ENCODE data around the gene TAS2R4.
A peak's percentile ranks its signal among the peaks of the same experiment; 100 is the strongest.
"Not testable (repeated sequence)": the region's sequence is repeated elsewhere in the genome, so short reads cannot be mapped to it uniquely, and the experiment has no call there.

The TAS2R4 gene, protein sequence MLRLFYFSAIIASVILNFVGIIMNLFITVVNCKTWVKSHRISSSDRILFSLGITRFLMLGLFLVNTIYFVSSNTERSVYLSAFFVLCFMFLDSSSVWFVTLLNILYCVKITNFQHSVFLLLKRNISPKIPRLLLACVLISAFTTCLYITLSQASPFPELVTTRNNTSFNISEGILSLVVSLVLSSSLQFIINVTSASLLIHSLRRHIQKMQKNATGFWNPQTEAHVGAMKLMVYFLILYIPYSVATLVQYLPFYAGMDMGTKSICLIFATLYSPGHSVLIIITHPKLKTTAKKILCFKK

DNA sequence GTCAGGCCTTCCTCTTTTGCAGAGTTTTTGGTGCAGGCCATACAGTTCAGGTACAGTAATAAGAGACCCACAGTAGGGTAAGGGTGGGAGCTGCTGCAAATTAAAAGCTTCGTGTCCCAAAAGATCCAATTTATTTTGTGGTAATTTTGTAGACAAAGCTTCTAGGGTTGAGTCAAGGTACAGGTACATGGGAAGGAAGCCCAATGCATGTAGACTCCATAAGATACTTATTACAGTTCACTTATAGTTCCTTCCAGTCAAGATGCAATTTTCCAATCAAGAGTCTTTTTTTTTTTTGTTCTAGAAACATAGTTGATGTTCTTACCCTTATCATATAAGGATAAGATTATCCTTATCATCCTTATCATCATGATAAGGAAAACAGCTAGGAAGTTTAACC, at the start of gene TAS2R4:
Gene TAS2R4 (plus strand): TSS at position 301 of the 400 bp plus-strand sequence. CDS start 1,815 bp downstream, outside the sequence.
- DNase-seq = no peak

DNA sequence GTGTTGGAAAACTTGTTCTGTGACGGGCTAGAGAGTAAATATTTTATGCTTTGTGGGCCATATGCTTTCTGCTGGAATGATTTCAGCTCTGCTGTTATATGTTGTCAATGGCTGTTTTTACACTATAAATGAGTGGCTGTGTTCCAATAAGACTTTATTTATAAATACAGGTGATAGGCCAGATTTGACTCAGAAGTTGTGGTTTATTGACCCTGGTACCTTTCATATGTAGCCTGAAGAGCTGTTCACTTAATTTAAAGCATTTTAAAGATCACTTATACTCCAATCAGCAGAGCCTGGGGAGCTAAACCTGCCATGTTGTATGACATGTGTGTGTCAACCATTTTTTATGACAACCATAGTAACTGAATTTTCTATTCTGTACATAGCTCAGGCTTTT, 47.5 kb upstream of the TAS2R4 start:
- DNase-seq = no peak

DNA sequence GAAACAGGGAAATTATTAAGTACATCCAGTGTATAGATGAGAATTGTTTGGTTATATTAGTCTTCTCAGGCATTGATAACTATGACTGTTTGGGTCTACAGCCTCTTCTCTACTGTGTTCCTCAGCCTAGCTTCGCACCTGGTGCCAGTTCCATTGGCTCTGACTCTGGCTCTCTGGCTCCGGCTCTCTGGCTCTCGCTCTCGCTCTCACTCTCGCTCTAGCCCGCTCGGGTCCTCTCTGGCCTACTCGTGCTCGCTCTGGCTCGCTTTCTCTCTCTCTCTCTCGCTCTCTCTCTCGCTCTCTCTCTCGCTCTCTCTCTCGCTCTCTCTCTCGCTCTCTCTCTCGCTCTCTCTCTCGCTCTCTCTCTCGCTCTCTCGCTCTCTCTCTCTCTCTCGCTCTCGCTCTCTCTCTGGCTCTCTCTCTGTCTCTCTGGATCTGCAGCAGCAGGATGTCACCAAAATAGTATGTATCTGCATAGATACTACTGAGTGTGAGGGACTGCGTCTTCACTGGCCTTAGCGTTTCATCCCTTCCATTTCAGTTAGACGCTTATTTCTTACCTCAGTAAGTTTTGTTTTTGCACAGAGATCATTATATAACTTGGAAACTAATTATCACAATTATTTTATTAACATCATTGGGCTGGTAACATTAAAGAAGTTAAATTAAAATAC, 44.9 kb upstream of the TAS2R4 start:
- no peak for DNase-seq

DNA sequence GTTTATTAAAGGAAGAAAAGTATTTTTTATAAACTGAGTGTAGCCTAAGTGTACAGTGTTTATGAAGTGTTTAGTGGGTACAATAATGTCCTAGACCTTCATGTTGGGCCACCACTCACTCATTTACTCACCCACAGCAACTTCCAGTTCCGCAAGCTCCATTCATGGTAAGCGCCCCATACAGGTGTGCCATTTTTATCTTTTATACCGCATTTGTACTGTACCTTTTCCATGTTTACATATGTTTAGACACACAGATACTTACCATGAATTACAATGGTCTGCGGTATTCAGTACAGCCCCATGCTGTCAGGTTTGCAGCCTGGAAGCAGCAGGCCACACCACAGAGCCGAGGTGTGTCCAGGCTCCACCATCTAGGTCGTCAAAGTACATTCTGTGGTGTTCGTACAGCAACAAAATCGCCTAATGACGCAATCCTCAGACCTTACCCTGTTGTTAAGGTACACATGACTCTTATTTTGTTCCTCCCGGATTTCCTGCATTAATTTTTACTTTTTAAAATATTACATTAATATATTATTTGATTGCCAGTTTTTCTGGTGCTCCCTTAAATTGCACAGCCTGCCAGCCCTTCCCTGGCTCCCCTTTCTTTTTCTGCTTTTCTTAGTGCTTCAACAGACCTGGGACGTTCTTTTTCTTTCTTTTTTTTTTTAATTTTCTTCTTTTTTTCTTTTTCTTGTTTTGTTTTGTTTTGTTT, 39.2 kb upstream of the TAS2R4 start:
- no peak for DNase-seq

DNA sequence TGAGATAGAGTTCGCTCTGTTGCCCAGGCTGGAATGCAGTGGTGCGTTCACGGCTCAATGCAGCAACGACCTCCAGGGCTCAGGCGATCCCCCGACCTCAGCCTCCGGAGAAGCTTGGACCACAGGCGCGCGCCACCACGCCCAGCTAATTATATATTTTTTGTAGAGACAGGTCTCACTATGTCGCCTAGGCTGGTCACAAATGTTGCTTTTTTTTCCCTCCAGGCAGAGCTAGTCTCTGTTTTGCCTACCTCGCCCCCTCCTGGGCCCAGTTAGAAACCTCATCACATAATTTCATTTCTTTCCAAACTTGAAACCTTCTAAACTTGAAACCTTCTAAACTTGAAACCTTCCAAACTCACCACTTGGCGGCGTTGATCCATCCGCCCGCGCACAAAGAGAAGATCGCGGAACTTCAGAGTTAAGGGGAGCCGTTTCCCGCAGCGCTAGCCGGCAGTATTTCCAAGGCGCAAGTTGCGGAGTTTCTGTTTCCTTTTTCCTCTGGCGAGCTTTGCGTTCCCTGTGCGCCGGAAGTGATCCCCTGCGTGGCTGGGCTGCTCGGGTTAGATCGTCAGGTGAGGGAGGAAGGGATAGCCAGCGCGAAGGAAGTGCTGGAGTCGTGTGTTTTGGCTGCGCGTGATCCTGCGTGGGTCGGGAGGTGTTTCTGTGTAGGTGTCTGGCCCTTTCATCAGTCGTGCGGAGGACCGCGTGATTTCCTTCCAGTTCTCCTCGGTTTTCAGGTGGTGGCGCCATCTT, 38.5 kb upstream of the TAS2R4 start, which contains the start of gene SSBP1:
Gene SSBP1 (plus strand): TSS at position 523 of the 756 bp plus-strand sequence. CDS start 809 bp downstream, outside the sequence.
- peak; percentile 94 for DNase-seq

DNA sequence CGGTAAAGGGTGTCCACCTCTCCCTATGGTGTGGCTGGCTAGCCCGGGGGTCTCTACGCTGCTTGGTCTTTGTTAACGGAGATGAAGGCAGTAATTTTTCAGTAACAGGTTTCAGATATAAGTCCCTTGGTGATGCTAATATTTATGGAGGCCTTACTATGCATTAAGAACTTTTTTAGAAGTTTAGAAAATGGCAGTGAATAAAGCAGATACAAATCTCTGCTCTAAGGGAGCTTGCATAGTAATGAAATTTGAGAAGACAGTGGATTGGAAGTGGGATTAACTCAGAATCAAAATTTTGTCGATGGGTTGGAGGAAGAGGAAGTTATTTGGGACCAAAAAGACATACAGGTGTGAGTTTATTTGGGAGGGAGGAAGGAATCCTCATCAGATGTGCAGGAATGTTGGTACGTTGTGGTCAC, 37.9 kb upstream of the TAS2R4 start:
- DNase-seq = no peak

DNA sequence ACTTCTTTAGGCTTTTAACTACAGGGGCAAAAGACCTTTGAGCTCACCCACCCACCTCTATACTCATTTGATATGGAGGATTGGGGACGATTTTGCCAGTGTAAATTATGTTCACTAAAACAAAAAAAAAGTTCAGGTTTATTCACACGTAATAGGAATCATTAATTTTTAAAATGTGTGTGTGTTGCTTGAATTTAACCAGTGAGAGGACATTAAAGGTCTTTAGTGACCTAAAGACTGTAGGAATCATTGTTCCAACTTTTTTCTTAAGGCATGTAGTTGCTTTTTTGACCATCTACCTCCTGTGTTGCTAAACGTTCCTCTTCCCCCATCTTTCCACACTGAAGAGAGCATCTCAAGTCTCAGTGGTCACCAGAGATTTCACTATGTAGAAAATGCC, 37.2 kb upstream of the TAS2R4 start:
- DNase-seq = no peak

DNA sequence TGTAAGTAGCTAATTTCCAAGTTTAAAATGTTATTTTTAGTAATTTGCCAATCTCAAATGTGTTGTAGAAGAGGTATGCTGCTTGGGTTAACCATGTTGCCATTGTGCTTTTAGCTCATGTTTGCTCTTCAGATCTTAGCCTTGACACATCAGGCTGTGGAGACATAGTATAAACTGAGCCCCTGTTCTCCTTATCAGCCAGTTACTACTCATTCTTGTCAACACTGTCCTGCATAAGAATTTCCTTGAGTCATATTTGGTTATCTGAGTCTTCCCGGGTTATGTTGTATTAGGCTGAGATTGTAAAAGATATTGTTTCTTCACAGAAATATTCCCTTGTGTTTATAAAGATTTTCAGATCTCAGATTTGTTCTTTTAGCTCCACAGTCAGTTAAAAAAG, 34.2 kb upstream of the TAS2R4 start:
- no peak for DNase-seq

DNA sequence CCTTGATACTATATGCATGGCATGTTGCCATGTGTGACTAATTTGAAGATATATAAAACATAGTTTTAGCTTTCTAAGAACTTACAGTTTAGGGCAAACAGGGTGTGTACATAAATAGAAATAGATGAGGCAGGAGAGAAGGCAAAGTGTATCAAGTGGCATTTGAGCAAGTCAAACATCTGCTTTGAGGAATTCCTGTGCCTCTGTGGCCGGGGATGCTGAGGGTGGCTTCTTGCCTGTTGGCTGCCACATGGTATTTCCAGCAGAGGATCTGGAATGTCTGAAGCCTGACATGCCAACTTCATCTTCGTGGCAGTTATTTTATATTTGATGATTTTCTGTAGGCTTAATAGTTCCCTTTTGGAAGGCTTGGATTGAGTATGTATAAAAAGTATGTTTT, 32.3 kb upstream of the TAS2R4 start:
- DNase-seq = no peak

DNA sequence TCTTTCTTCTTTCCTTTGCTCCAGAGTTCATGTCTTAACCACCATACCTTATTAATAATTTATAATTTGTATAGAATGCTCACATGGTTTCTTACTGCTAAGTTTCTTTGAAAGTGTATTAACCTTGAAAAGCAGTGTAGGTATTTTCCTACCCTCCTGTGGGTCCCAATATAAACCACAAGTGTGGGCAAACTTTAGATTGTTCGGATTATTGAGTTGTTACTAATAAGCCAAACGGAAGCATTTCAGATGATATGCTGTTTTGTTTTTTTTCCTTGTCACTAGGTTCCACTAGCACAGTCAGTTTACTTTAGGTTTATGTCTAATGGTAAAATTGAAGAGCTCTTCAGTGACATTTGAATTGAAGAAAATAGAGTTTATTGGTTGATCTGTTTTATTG, 28.1 kb upstream of the TAS2R4 start:
- DNase-seq = no peak

DNA sequence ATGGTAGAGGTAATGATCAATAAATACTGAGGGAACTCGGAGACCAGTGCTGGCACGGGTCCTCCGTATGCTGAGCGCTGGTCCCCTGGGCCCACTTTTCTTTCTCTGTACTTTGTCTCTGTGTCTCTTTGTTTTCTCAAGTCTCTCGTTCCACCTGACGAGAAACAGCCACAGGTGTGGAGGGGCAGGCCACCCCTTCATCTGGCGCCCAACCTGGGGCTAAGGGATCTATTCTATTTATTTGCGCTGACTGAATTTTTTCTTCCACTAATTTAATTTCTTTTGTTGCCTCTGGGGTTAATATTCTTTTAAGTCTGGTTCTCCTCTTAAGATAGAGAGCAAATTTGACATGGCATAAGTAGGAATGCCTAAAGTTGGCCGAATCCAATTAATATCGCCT, 24.6 kb upstream of the TAS2R4 start:
- not testable (repeated sequence) for DNase-seq

DNA sequence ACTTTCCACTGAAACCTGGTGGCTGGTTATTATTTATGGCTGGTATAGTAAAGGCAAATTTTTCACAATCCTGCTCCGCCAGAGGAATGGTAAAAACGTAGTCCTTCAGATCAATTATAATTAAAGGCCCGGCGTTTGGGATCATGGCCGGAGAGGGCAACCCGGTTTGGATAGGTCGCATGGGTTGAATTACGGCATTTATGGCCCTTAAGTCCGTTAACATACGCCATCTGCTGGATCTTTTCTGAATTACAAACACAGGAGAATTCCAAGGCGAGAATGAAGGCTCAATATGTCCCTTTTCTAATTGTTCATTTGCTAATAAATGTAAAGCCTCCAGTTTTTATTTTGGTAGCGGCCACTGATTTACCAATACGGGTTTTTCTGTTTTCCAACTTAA, 23.8 kb upstream of the TAS2R4 start:
- DNase-seq = no peak

DNA sequence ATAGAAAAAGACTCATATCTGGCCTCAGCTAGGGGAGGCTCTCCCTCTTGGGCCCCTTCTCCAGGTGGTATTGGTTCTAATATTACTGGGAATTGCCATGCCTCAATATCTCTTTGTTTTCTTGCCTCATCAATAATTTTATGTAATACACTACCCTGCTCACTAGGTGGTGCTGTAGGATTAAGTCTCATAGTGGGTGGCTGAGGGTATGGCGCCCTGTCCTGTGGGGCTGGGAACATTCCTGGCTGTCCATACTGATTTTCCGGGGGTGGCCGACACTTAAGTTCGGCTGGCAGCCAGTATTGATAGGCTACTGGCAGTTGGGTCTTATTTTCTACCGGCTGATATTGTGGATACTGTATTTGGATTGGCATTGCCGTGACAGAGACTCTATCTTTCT, 21.5 kb upstream of the TAS2R4 start:
- no peak for DNase-seq

DNA sequence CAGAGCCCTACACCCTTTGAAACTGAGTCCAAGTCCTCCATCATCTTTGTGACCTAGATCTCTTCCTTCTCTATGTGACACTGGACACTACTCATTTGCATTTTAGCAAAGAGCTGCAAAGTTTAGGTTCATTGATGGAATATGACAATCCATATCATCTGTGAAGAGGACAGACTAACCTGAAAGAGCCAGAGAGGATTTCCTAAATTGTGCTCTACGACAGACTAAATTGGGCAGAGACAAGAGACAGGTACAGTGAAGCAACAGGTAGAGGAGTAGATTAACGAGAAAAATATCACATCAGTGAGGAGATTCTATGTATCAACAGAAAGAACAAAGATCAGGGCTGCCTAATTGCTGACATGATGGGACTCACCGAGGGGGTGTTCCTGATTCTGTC, 12.7 kb upstream of the TAS2R4 start, which contains the start of gene TAS2R3:
Gene TAS2R3 (plus strand): TSS at position 301 of the 400 bp plus-strand sequence. CDS start 62 bp downstream, at position 363.
- no peak for DNase-seq

DNA sequence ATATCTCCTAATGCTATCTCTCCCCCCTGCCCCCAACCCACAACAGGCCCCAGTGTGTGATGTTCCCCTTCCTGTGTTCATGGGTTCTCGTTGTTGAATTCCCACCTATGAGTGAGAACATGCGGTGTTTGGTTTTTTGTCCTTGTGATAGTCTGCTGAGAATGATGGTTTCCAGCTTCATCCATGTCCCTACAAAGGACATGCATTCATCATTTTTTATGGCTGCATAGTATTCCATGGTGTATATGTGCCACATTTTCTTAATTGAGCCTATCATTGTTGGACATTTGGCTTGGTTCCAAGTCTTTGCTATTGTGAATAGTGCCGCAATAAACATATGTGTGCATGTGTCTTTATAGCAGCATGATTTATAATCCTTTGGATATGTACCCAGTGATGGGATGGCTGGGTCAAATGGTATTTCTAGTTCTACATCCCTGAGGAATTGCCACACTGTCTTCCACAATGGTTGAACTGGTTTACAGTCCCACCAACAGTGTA, 6.3 kb upstream of the TAS2R4 start:
- not testable (repeated sequence) for DNase-seq

DNA sequence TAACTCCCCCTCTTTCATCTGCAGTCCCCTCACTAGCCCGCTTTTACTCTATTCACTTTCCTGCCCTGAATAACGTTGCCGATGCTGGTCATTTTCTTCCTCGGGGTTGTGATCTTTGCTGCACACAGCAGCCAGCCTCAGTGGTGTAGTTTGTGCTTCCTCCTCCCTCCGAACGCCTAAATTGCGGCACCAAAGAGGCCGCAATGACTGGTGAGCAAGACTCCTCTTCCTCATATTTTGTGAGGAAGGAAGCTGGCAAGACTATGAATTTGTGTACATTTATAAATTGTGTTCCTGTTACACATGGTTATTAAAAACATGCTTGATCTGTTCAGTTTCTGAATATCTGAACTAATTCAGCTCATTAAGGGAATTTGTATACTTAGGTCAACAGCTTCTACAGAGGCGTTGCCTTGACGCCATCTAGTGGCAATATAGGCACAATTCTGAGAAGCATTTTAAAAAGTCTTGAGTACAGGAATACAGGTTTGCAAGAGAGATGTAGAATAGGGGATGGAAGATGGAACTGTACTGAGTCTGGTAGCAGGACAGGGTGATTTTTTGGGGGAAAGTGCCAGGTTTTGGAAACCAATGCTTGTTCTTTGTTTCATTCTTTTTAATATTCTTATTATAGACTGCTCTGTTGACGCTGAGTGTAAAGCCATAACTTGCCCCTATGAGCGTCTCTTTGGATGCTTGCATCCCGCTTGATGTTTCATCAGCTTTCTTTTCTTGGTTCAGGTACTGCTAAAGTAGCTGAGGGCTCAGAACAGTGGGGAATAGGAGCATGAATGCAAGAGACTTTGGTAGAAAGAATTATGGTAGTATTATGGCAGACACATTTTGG, 9.5 kb downstream of the TAS2R4 start:
- no peak for DNase-seq

DNA sequence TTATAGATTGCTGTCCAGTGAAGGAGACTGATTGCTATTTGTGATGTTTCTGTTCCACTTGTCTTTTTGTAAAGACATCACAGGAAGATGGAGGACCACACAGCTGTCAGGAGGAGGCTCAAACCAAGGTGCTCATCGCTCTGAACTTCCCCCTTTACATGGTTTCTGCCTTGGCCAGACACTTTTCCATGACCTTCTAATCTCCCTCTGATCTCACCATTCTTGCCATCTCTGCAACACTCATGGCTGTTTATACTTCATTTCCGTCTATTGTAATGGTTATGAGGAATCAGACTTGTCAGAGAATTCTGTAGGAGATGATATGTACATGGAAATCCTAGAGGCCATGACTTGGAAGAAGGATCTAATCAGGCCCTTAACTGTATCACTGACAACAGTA, 11.8 kb downstream of the TAS2R4 start:
- DNase-seq = no peak

DNA sequence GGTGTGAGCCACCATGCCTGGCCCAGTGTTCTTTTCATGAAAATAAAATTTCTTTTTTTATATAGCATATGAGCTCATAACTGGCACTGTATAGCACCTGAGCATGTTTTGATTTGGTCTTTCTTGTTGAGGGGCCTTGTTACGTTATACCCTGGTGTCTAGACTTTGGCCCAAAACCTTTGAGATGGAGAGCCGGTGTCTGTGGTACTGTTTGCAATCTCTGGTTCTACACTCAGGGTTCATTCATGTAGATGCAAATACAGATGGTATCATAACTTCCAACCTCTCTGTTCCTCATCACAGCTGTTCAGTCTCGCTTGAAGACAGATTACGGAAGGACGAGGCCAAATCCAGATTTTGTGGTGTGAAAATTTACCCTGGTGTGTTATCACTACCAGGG, 13.4 kb downstream of the TAS2R4 start, which contains the start of gene TAS2R5:
Gene TAS2R5 (plus strand): TSS at position 301 of the 400 bp plus-strand sequence. CDS start 145 bp downstream, outside the sequence.
- no peak for DNase-seq

DNA sequence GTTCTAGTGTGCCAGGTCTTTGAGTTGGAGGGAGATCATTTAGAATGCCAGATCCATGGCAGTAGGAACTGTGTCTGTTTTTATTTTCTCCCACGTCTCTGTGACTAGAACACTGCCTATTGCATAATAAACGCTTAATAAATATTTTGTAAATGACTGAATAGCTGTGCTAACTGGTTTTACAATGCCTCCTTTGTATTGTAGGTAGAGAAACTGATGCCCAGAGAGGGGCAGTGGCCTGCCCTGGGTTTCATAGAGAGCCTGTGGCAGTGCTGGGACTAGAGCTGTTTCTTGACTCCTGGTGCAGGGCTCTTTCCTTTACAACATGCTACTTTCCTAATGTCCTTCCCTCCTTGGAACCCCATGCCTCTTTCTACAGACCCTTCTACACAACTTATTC, 16.1 kb downstream of the TAS2R4 start:
- DNase-seq = no peak

DNA sequence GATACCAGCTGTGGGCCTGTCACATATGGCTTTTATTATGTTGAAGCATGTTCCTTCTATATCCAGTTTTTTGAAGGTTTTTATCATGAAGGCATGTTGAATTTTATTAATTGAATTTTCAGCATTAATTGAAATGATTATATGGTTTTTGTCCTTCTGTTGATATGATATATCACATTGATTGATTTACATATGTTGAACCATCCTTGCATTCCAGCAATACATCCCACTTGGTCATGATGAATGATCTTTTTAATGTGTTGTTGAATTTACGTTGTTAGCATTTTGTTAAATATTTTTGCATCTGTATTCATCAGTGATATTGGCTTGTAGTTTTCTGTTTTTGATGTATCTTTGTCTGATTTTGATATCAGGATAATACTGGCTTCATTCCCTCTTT, 43.6 kb downstream of the TAS2R4 start:
- DNase-seq = no peak

DNA sequence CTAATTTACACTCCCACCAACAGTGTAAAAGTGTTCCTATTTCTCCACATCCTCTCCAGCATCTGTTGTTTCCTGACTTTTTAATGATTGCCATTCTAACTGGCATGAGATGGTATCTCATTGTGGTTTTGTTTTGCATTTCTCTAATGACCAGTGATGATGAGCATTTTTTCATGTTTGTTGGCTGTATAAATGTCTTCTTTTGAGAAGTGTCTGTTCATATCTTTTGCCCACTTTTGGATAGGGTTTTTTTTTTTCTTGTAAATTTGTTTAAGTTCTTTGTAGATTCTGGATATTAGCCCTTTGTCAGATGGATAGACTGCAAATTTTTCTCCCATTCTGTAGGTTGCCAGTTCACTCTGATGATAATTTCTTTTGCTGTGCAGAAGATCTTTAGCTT, 46.0 kb downstream of the TAS2R4 start:
- DNase-seq = not testable (repeated sequence)

All from left hindlimb (tissue), 1 donor.